HCEC 1CT (cell line): Measurements from ENCODE around the gene PRDM11.
"Not testable (repeated sequence)": the region's sequence is repeated elsewhere in the genome, so short reads cannot be mapped to it uniquely, and the experiment has no call there.

ENCODE experiments used
- DNase-seq: peaks from one replicate; pipeline ENCODE4 v3.0.0-alpha.2; 2017

The PRDM11 gene

GRCh38 chr11:45239733-45240132 lies 93.3 kb downstream of the PRDM11 start:
- no peak for DNase-seq

GRCh38 chr11:45243967-45244366 lies 97.5 kb downstream of the PRDM11 start:
- no peak for DNase-seq

- DNase-seq = no peak
These were observed 99.0 kb downstream of the PRDM11 start for GRCh38 chr11:45245218-45246045.

GRCh38 chr11:45246241-45246640 lies 99.8 kb downstream of the PRDM11 start:
- DNase-seq = no peak

- no peak for DNase-seq
These were observed 101.0 kb downstream of the PRDM11 start for GRCh38 chr11:45247433-45247832.

- no peak for DNase-seq
These were observed 102.1 kb downstream of the PRDM11 start for GRCh38 chr11:45248501-45249011.

GRCh38 chr11:45249372-45249771 lies 102.9 kb downstream of the PRDM11 start:
- not testable (repeated sequence) for DNase-seq

- DNase-seq = no peak
These were observed 103.7 kb downstream of the PRDM11 start for GRCh38 chr11:45250035-45250718.

GRCh38 chr11:45252134-45252856 lies 105.9 kb downstream of the PRDM11 start:
- DNase-seq = peak; percentile 8

GRCh38 chr11:45252877-45253276 lies 106.4 kb downstream of the PRDM11 start:
- no peak for DNase-seq

- no peak for DNase-seq
These were observed 107.2 kb downstream of the PRDM11 start for GRCh38 chr11:45253640-45254039.

GRCh38 chr11:45254070-45254469 lies 107.6 kb downstream of the PRDM11 start:
- no peak for DNase-seq

GRCh38 chr11:45258982-45259530 lies 112.6 kb downstream of the PRDM11 start:
- no peak for DNase-seq

- DNase-seq = no peak
These were observed 113.2 kb downstream of the PRDM11 start for GRCh38 chr11:45259592-45259991.

- DNase-seq = no peak
These were observed 113.6 kb downstream of the PRDM11 start for GRCh38 chr11:45260071-45260470.

GRCh38 chr11:45262900-45263299 lies 116.5 kb downstream of the PRDM11 start:
- DNase-seq = no peak

GRCh38 chr11:45263773-45264172 lies 117.3 kb downstream of the PRDM11 start:
- DNase-seq = no peak

GRCh38 chr11:45264839-45265515 lies 118.5 kb downstream of the PRDM11 start:
- DNase-seq = peak; percentile 65

- no peak for DNase-seq
These were observed 119.7 kb downstream of the PRDM11 start for GRCh38 chr11:45265969-45266675.

GRCh38 chr11:45266676-45267020 lies 120.2 kb downstream of the PRDM11 start:
- DNase-seq = no peak

GRCh38 chr11:45267052-45267451 lies 120.6 kb downstream of the PRDM11 start:
- DNase-seq = no peak
